CD8-positive, alpha-beta memory T cell (primary cell): Measurements from ENCODE around the gene CACNA1G. TPM values are rescaled to one million over a fixed set of nuclear protein-coding genes. Genes with fewer than 3 reads are reported as not detected.

Source experiments
- CTCF ChIA-PET: fragments of 350-600 bp; sonication (Branson Sonifier 250); formaldehyde crosslinking; loops from one replicate; lab custom pipeline; 2021; ENCODE audit warnings: antibody characterized with exemption; lab: Charles Lee
- POLR2A ChIA-PET: fragments of 350-600 bp; sonication (Branson Sonifier 250); formaldehyde crosslinking; loops from one replicate; lab custom pipeline; 2021; ENCODE audit warnings: antibody characterized with exemption; lab: Charles Lee
- DNase-seq, 5 donors: peaks; one replicate each; pipeline versions ENCODE4 v3.0.0 to v3.0.0-alpha.2; 2020 to 2022; ENCODE audit warnings: mixed read lengths in 1 of 5
- H3K27ac ChIP-seq: one replicate; pipeline ENCODE4 v1.7.0; 2013; ENCODE audit warnings: low read depth, mild to moderate bottlenecking, low read length, moderate library complexity
- H3K27me3 ChIP-seq: 2 replicates; pipeline ENCODE4 v1.7.0; 2013; ENCODE audit warnings: low read length, mild to moderate bottlenecking; ENCODE audit not compliant: insufficient read depth, poor library complexity, severe bottlenecking
- H3K36me3 ChIP-seq: 2 replicates; pipeline ENCODE4 v1.7.0; 2013; ENCODE audit warnings: mild to moderate bottlenecking, low read length, moderate library complexity; ENCODE audit not compliant: insufficient read depth
- H3K4me1 ChIP-seq: 2 replicates; pipeline ENCODE4 v1.7.0; 2013; ENCODE audit warnings: mild to moderate bottlenecking, low read length, moderate library complexity; ENCODE audit not compliant: insufficient read depth
- H3K4me3 ChIP-seq: 2 replicates; pipeline ENCODE4 v1.7.0; 2013; ENCODE audit warnings: mild to moderate bottlenecking, low read length
- H3K9me3 ChIP-seq: 2 replicates; pipeline ENCODE4 v1.7.0; 2013; ENCODE audit warnings: mild to moderate bottlenecking, low read length
- H3K27ac Mint-ChIP-seq, 8 donors: one replicate each; pipeline ENCODE4 v1.8.0; 2020 to 2021; ENCODE audit warnings: mixed read lengths in 8 of 8, mild to moderate bottlenecking in 6 of 8, inconsistent platforms in 3 of 8, moderate library complexity in 3 of 8
- H3K27me3 Mint-ChIP-seq, 2 donors: one replicate each; pipeline ENCODE4 v1.8.0; 2020 to 2021; ENCODE audit warnings: mixed read lengths in 2 of 2, mild to moderate bottlenecking in 1 of 2, moderate library complexity in 1 of 2
- H3K36me3 Mint-ChIP-seq, 3 donors: one replicate each; pipeline ENCODE4 v1.8.0; 2020 to 2021; ENCODE audit warnings: mixed read lengths in 3 of 3, inconsistent platforms in 1 of 3, mild to moderate bottlenecking in 1 of 3
- H3K4me1 Mint-ChIP-seq, 3 donors: one replicate each; pipeline ENCODE4 v1.8.0; 2020 to 2021; ENCODE audit warnings: mixed read lengths in 3 of 3, inconsistent platforms in 1 of 3, mild to moderate bottlenecking in 1 of 3
- H3K4me3 Mint-ChIP-seq, 7 donors: one replicate each; pipeline ENCODE4 v1.8.0; 2020 to 2021; ENCODE audit warnings: mixed read lengths in 7 of 7, mild to moderate bottlenecking in 6 of 7, moderate library complexity in 4 of 7, inconsistent platforms in 2 of 7
- H3K9me3 Mint-ChIP-seq, 5 donors: one replicate each; pipeline ENCODE4 v1.8.0; 2020 to 2022; ENCODE audit warnings: mixed read lengths in 5 of 5, mild to moderate bottlenecking in 3 of 5, moderate library complexity in 2 of 5, inconsistent platforms in 1 of 5
- polyA plus RNA-seq: library from polyadenylated mRNA; unstranded; fragments of 300-500 nt; fragmentation: Illumina TruSeq; gene quantifications from one replicate; pipeline ENCODE4 v1.2.3, GENCODE V29; 2021
- total RNA-seq, 2 experiments: library from RNA; stranded (reverse); gene quantifications; one replicate each; pipeline ENCODE4 v1.2.3, GENCODE V29; 2021

The CACNA1G gene
- total and polyA plus RNA-seq, 3 experiments from 2014 or later: 0.07 TPM; not detected in 2

GRCh38 chr17:50625032-50625871 is 64.7 kb downstream of the CACNA1G start:
- ChIA-PET POLR2A (interaction anchor here (1.0 kb wide), 1 partner anchor 78 kb away, joined by 3 read pairs; the partner anchor contains the start of gene SPATA20), CTCF (interaction anchor here (1.0 to 2.9 kb wide), 7 partner anchors 10 to 182 kb away, joined by 3 to 14 read pairs (median 6); partner anchors contain the start of genes ABCC3 and SPATA20)
- H3K4me3 ChIP-seq: no peak overlapping the region
- Mint-ChIP-seq H3K9me3 (no peaks in the 10 kb centered on the region), H3K27me3 (peaks cover 33 to 55% of the 10 kb centered on the region in 2 donors), H3K4me3 (no peak overlapping the region), H3K27ac (no peak overlapping the region), H3K36me3 (no peaks in the 10 kb centered on the region), H3K4me1 (peaks cover 0 to 5% (median 2%) of the 10 kb centered on the region in 3 donors)
- H3K4me1 ChIP-seq: no peaks in the 10 kb centered on the region
- H3K36me3 ChIP-seq: no peaks in the 10 kb centered on the region
- no peak overlapping the region for H3K27ac ChIP-seq
- no peak for DNase-seq
- H3K9me3 ChIP-seq: no peaks in the 10 kb centered on the region
- peaks cover 10% of the 10 kb centered on the region for H3K27me3 ChIP-seq

- H3K27ac Mint-ChIP-seq: no peak overlapping the region
- Histone ChIP-seq H3K4me3 (no peak overlapping the region), H3K36me3 (no peaks in the 10 kb centered on the region), H3K27ac (no peak overlapping the region), H3K27me3 (peaks cover 17% of the 10 kb centered on the region), H3K4me1 (no peaks in the 10 kb centered on the region), H3K9me3 (no peaks in the 10 kb centered on the region)
- peak; percentile 39 to 72 (median 46) for DNase-seq
- no peaks in the 10 kb centered on the region for H3K9me3 Mint-ChIP-seq
- ChIA-PET CTCF (interaction anchor here (0.7 to 2.9 kb wide), 10 partner anchors 9 to 182 kb away, joined by 3 to 14 read pairs (median 4); partner anchors contain the start of genes ABCC3 and SPATA20), POLR2A (interaction anchor here (1.0 kb wide), 1 partner anchor 79 kb away, joined by 3 read pairs; the partner anchor contains the start of gene SPATA20)
- no peak overlapping the region for H3K4me3 Mint-ChIP-seq
- peaks cover 0 to 5% (median 2%) of the 10 kb centered on the region in 3 donors for H3K4me1 Mint-ChIP-seq
- peaks cover 35 to 60% of the 10 kb centered on the region in 2 donors for H3K27me3 Mint-ChIP-seq
- H3K36me3 Mint-ChIP-seq: no peaks in the 10 kb centered on the region
These were observed 65.6 kb downstream of the CACNA1G start for GRCh38 chr17:50626037-50626574.

DNA sequence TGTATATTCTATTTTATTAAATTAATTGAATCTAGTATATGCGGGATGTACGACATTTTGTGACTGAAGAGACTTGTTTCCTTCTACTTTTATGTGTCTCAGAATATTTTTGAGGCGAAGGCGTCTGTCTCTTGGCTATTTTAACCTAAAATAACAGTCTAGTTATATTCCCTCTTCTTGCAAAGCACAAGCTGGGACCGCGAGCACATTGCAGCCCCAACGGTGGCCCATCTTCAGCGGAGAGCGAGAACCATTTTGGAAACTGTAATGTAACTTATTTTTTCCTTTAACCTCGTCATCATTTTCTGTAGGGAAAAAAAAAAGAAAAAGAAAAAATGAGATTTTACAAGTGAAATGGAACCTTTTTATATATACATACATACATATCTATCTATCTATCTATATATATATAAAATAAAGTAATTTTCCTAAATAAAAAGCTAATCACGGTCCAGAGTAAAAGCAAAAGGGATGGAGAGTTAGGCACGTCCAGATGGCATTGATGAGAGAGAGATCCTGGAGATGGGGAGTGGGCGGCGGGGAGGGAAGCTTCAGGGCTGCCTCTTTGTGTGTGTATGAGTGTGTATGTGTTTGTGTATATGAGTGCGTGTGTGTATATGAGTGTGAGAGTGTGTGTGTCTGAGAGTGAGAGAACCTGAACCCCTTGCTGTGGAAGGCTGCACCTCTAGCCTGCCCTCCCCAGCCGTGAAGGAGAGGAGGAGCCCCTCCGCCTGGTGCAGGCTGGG is 66.7 kb downstream of the CACNA1G start:
- H3K27me3 ChIP-seq: peaks cover 23% of the 10 kb centered on the region
- POLR2A ChIA-PET: no interaction called here
- Mint-ChIP-seq H3K27me3 (peaks cover 33 to 61% of the 10 kb centered on the region in 2 donors), H3K27ac (no peak overlapping the region), H3K4me1 (peaks cover 0 to 5% (median 2%) of the 10 kb centered on the region in 3 donors), H3K9me3 (no peaks in the 10 kb centered on the region), H3K4me3 (no peak overlapping the region), H3K36me3 (no peaks in the 10 kb centered on the region)
- no peaks in the 10 kb centered on the region for H3K36me3 ChIP-seq
- H3K4me3 ChIP-seq: no peak overlapping the region
- CTCF ChIA-PET: interaction anchor here (0.9 to 2.9 kb wide), 10 partner anchors 8 to 225 kb away, joined by 3 to 14 read pairs (median 4); partner anchors contain the start of genes ABCC3 and SPATA20
- no peak for DNase-seq
- no peak overlapping the region for H3K27ac ChIP-seq
- H3K9me3 ChIP-seq: no peaks in the 10 kb centered on the region
- no peaks in the 10 kb centered on the region for H3K4me1 ChIP-seq

DNA sequence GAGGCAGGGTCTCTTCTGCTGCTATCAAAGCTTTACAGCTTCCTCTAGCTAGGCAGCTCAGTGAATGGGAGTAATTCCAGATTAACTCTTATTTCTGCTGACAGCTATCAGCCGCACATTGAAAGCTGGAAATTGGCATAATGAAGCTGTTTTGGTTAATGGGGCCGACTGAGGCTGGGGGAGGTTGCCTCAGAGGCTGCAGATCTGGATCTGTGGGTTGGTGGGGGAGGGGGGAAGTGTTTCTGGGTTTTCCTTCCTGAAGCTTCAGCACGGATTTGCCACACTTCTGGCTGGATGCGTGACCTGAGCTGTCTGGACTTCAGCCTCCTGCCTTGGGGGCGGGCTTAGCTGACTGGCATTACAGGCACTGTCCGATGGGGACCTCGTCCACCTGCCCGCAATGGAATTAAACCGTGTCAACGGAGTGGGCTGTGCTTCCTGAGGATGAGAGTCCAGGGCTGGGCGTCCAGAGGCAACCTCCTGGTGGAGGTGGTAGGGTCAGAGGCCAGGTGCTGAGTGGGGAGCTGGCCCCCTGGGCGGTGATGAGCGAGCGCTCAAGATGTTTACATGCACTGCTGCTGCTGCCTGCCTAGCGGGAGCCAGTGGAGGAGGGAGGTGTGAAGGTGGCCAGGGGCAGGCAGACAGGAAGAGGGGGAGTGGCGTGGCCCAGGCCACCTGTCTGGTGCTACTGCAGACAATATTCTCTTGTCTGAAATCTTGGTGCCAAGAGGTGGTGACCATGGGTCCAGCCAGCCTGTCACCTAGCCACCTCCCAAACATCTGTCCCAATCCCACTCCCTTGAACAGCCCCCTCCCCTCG is 67.5 kb downstream of the CACNA1G start:
- ChIA-PET CTCF (interaction anchor here (0.9 to 2.9 kb wide), 8 partner anchors 10 to 224 kb away, joined by 3 to 14 read pairs (median 4); no protein-coding TSS in a partner anchor), POLR2A (interaction anchor here (0.6 kb wide), 1 partner anchor 1429 kb away, joined by 5 read pairs; no protein-coding TSS in a partner anchor)
- peaks cover 35 to 65% of the 10 kb centered on the region in 2 donors for H3K27me3 Mint-ChIP-seq
- Histone ChIP-seq H3K27ac (no peak overlapping the region), H3K4me1 (no peaks in the 10 kb centered on the region), H3K27me3 (peaks cover 20% of the 10 kb centered on the region), H3K4me3 (no peak overlapping the region), H3K36me3 (no peaks in the 10 kb centered on the region), H3K9me3 (no peaks in the 10 kb centered on the region)
- H3K36me3 Mint-ChIP-seq: no peaks in the 10 kb centered on the region
- no peaks in the 10 kb centered on the region for H3K9me3 Mint-ChIP-seq
- no peak overlapping the region for H3K4me3 Mint-ChIP-seq
- no peak for DNase-seq
- peak overlapping the region in 1 of 8 donors; percentile 8 for H3K27ac Mint-ChIP-seq
- H3K4me1 Mint-ChIP-seq: peaks cover 0 to 5% (median 2%) of the 10 kb centered on the region in 3 donors

GRCh38 chr17:50629902-50630301 is 69.4 kb downstream of the CACNA1G start:
- Histone ChIP-seq H3K4me1 (no peaks in the 10 kb centered on the region), H3K27ac (no peak overlapping the region), H3K4me3 (no peak overlapping the region), H3K9me3 (no peaks in the 10 kb centered on the region), H3K36me3 (no peaks in the 10 kb centered on the region), H3K27me3 (peaks cover 30% of the 10 kb centered on the region)
- ChIA-PET CTCF (interaction anchor here (0.6 to 2.2 kb wide), 7 partner anchors 11 to 88 kb away, joined by 3 to 6 read pairs (median 4); no protein-coding TSS in a partner anchor), POLR2A (no interaction called here)
- H3K4me1 Mint-ChIP-seq: peaks cover 0 to 8% (median 2%) of the 10 kb centered on the region in 3 donors
- no peak overlapping the region for H3K4me3 Mint-ChIP-seq
- no peak for DNase-seq
- H3K27ac Mint-ChIP-seq: no peak overlapping the region
- H3K36me3 Mint-ChIP-seq: no peaks in the 10 kb centered on the region
- no peaks in the 10 kb centered on the region for H3K9me3 Mint-ChIP-seq
- H3K27me3 Mint-ChIP-seq: peaks cover 49 to 74% of the 10 kb centered on the region in 2 donors

- Mint-ChIP-seq H3K36me3 (no peaks in the 10 kb centered on the region), H3K27me3 (peaks cover 44 to 71% of the 10 kb centered on the region in 2 donors), H3K4me3 (no peak overlapping the region), H3K27ac (no peak overlapping the region), H3K4me1 (peaks cover 0 to 8% (median 2%) of the 10 kb centered on the region in 3 donors), H3K9me3 (no peaks in the 10 kb centered on the region)
- Histone ChIP-seq H3K9me3 (no peaks in the 10 kb centered on the region), H3K27ac (no peak overlapping the region), H3K4me3 (no peak overlapping the region), H3K4me1 (no peaks in the 10 kb centered on the region), H3K36me3 (no peaks in the 10 kb centered on the region), H3K27me3 (peaks cover 34% of the 10 kb centered on the region)
- peak; percentile 26 to 66 (median 35) for DNase-seq
- ChIA-PET POLR2A (no interaction called here), CTCF (interaction anchor here (0.6 to 2.2 kb wide), 7 partner anchors 11 to 89 kb away, joined by 3 to 6 read pairs (median 4); no protein-coding TSS in a partner anchor)
These were observed 70.1 kb downstream of the CACNA1G start for GRCh38 chr17:50630524-50631194.
